ENCODE data around the gene RRP1.

- TF ChIP-seq POLR2AphosphoS5 (IDR thresholded peaks at IDR 0.05; ENCODE audit: low read depth, low read length) (no peak), CTCF (IDR thresholded peaks at IDR 0.05) (no peak), NFIC (IDR thresholded peaks at IDR 0.05; ENCODE audit: borderline replicate concordance) (no peak), MAX (IDR thresholded peaks at IDR 0.05; ENCODE audit: low read depth) (no peak), EZH2phosphoT487 (IDR thresholded peaks at IDR 0.05; ENCODE audit: borderline replicate concordance, low read depth) (no peak), USF1 (IDR thresholded peaks at IDR 0.05; ENCODE audit: borderline replicate concordance, low read depth) (no peak)
These were observed 42.8 kb downstream of the RRP1 start for GRCh38 chr21:43832158-43832550.
